ENCODE results near the gene ZNF511.
A peak's percentile ranks its signal among the peaks of the same experiment; 100 is the strongest.

The ZNF511 gene

GRCh38 chr10:133351408-133352318 is 42.9 kb downstream of the ZNF511 start:
- DNase-seq (ENCODE audit: low read depth in 2 of 3, low spot score in 1 of 3): no peak

DNA sequence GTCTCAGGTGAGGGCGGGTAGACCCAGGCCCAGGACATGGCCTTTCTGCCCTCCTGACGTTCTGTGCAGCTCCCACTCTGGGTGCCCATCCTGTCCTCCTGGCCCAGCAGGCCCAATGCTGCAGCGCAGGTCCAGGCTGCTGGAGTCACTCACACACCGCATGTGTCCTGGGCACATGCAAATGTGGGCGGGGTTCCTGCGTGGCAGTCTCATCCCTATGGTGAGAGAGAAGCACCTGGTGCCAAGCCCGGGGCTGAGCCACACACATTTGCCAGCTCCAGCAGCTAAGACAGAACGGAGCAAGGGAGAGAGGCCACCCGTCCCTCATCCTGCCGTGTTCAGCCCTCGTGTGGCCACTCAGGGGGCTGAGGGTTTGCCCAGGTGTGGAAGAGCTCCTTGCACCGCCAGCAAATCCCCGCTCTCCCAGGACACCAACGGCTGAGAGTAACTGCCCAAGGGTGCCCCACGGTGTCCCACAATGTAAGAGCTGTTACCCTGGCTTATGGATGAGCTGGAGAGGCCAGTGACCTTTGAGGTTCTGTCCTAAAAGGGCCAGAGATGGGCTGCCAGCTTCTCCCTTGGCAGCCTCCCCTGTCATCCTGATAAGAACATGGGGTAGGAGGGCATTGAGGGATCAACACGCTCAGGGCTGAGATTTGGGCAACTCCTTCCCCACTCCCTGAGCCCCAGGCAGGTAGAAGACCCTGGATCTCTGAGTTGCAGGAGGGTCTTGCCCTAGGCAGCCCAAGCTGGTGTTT is 44.7 kb downstream of the ZNF511 start:
- no peak for DNase-seq (ENCODE audit: low read depth in 2 of 3, low spot score in 1 of 3)

DNA sequence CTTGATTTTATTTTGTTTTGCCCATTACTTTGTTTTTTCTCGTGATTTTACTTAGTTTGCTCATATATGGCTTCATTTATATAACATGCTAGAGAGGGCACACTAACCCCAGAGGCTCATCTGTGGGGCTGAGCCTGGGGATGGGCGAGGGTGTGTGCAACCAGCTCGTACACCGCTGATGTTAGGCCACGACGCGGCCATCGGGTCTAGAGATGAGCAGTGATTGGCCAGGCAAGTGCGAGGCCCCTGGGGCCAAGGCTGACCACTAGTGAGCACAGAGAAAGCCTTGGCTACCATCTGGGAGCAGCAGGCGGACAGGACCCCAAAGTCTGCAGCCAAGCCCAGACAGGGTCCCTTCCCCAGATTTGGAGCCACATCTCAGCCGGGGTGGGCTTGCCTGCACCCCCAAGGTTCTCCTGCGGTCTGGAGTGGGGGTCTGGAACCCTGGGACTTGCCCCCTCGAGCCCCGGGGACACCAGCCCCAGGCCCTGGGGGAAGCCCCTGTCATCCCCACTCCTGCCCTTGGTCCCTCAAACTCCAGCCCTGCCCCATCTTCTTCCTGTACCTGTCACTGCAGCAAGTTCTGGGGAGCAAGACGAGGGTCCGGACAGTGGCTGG is 45.4 kb downstream of the ZNF511 start:
- no peak for DNase-seq (ENCODE audit: low read depth in 2 of 3, low spot score in 1 of 3)

DNA sequence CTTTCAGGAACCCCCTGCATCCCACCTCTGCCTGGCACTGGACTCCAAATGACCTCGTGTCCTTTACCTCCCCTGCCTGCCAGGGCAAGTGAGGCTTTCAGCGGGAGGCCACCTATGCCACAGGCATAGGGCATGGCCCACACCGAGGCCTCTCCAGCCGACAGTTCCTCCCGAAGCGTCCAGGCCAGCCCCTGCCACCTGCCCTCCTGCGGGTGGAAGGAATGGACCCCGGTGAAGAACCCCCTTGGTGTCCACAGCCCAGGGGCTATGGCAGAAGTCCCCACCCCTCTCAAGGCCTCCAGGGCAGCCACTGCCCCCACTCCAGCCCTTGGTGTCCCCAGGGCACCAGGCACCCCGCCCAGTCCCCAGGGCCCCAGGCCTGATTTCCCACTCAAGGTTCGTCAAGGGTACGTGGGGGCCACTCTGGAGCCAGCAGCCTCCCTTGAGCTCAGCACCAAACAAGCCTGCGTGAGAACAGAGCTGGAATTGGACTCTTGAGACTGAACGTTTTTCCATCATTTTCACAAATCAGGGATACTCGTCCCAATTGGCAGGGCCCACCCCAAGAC is 46.0 kb downstream of the ZNF511 start:
- no peak for DNase-seq (ENCODE audit: low read depth in 2 of 3, low spot score in 1 of 3)

DNA sequence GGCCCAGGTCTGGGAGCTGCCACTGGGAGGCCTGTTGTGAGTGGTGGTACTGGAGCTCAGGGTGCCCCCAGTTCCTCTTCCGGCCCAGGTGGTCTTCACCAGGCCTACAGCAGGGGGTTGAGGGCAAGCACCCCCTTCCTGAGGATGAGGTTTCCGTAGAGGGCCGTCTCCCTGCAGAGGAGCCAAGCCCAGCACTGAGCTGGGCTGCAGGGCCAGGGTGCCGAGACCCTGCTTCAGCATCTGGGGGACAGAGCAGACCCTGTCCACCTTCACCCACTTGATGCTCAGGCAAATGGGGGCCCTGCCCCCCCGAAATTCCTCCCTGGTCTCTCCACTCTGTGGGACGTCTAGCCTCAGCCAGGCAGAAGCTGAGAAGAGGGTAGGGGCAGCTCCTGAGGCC is 46.6 kb downstream of the ZNF511 start:
- DNase-seq (ENCODE audit: low read depth in 2 of 3, low spot score in 1 of 3): no peak

GRCh38 chr10:133355991-133356390 is 47.3 kb downstream of the ZNF511 start:
- DNase-seq (ENCODE audit: low read depth in 2 of 3, low spot score in 1 of 3): no peak

DNA sequence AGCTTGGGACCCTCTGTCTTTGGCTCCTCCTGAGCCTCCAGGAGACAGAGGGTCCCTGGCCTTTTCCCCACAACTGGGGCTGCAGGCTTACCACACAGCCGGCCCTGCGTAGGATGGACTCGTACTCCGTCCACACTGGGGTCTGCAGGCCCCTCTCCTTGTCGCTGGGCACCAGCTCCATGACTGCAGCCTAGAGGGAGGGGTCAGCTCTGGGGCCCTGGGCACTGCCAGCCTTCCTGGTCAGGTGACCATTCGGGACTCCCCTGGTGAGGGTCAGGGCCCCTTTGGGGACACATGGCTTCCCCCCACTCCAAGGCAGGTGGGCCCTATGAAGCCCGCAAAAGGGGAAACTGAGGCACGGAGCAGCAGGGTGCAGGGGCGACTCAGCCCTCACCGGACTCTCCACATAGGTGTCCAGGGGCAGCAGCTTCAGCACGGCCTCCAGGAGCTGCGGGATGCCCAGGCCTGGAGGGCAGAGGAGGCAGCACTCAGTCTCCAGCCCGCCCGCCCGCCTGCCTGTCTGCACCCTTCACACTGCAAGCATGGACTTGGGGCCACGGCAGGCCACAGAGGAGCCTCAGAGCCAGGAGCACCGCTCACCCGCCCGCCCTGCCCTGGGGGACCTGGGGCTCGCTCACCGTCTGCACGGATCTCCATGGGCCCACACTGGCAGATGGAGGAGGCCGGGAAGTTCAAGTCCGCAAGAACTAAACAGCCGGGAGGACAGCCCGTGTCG is 48.0 kb downstream of the ZNF511 start:
- no peak for DNase-seq (ENCODE audit: low read depth in 2 of 3, low spot score in 1 of 3)

GRCh38 chr10:133357285-133358161 is 48.8 kb downstream of the ZNF511 start, which contains the start of gene FUOM:
Gene FUOM, minus strand, starts transcription at chr10:133358019. Its CDS starts 12 bp downstream, at chr10:133358007.
- peak; percentile 57 to 68 (median 66) for DNase-seq (ENCODE audit: low read depth in 2 of 3, low spot score in 1 of 3)

DNA sequence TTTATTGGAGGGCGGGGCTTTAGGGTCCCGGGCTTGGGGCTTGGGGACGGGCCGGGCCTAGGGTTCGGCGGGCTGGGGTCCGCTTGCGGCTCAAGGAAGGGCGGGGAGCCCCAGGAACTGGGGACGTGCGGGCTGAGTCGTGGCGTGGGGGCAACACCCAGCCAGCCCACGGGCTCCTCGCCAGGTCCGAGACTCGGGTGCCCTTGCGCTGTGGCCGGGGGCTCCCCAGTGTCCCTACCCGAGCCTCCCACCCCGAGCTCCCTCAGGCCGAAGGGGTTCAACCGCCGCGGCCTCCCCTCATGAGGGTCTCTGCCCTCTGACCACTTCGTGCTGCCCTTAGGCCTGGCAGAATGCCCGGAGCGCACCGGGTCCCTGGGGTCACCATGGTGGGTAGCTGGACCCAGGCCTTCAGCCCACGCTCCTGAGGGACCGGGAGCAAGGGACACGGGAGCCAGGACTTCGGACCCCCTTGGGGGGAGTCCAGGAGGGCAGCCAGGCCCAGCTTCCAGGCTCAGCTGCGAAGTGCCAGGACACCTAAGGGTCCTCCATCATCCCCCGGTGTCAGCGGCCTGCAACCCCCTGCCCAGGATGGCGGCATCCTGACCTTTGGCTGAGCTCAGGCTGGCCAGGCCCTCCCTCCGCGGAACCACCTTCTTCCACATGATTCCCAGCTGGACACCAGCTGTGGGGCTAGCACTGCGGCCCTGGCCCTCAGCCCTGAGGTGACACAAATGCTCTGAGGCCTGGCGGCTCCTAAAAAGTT is 49.6 kb downstream of the ZNF511 start:
- no peak for DNase-seq (ENCODE audit: low read depth in 2 of 3, low spot score in 1 of 3)

GRCh38 chr10:133358925-133359310 is 50.2 kb downstream of the ZNF511 start:
- no peak for DNase-seq (ENCODE audit: low read depth in 2 of 3, low spot score in 1 of 3)

DNA sequence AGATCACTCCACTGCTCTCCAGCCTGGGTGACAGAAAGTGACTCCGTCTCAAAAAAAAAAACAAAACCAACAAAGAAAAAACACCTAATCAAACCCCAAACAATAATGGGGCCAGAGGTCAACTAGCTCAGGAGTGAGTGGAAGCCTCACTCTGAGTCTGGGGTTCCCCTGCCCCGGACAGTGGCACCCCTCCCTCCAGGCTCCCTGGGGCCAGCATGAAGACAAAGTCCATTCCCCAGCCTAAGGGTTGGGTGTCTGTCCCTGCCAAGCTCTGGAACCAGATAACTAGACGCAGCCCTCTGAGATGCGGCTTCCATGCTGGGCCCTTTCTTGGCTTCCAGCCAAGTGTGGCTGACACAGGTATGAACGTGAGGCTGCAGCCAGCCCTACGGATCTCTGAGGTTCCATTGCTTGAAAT is 50.8 kb downstream of the ZNF511 start:
- DNase-seq (ENCODE audit: low read depth in 2 of 3, low spot score in 1 of 3): no peak

DNA sequence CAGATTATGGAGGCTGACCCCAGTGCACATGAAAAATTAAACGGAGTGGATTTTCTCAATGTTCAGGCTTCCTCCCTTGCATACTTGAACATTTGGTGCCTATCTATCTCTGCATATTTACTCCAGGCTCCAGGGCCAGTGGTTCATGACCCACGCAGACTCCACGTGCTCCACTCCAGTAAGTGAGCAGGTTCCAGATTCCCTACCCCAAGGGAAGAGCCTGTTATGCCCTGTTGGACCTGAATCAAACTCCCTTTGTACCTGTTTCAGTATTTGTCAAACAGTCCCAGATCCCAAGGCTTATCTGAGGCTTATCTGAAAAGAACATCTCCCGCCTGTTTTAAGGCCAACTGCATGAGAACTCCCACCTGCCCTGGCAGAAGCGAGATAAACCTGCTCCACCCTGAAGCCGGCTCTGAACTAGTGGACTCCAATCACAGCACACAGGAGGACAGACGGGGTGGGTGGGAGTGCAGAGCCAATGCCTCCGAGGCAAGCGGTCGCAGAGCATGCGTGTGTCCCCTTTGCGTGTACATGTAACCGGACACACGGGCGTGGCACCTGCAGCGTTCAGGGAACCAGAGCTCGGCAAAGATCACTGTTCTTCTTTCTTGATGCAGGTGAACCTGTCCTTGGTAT is 51.4 kb downstream of the ZNF511 start:
- no peak for DNase-seq (ENCODE audit: low read depth in 2 of 3, low spot score in 1 of 3)

GRCh38 chr10:133361227-133361626 is 52.5 kb downstream of the ZNF511 start:
- no peak for DNase-seq (ENCODE audit: low read depth in 2 of 3, low spot score in 1 of 3)

GRCh38 chr10:133361773-133362441 is 53.2 kb downstream of the ZNF511 start:
- DNase-seq (ENCODE audit: low read depth in 2 of 3, low spot score in 1 of 3): no peak

All from stimulated activated CD4-positive, alpha-beta T cell treated with anti-CD3 and anti-CD28 coated beads, Interleukin-12 subunit alpha, Interleukin-12 subunit beta, amount 100 ng/mL, for 48 hours (primary cell).